ENCODE data around the gene RCOR2.

RCOR2 gene

GRCh38 chr11:63904743-63905142 is 12.2 kb downstream of the RCOR2 start:
- DNase-seq (ENCODE audit: low spot score) (no peak), ATAC-seq (ENCODE audit: low read depth) (no peak)
- H3K27me3 ChIP-seq (ENCODE audit: insufficient read depth, poor library complexity, severe bottlenecking), result no peaks in the 10 kb centered on the region
- H3K27ac ChIP-seq (ENCODE audit: poor library complexity, severe bottlenecking), result no peak overlapping the region
- TF ChIP-seq CTCF (IDR thresholded peaks at IDR 0.05; ENCODE audit: poor library complexity, severe bottlenecking), result no peak
- no peaks in the 10 kb centered on the region for H3K4me1 ChIP-seq (ENCODE audit: insufficient read depth, poor library complexity, severe bottlenecking)
- no peaks in the 10 kb centered on the region for H3K9me3 ChIP-seq (ENCODE audit: severe bottlenecking)
- H3K36me3 ChIP-seq (ENCODE audit: low read depth), result peaks cover 69% of the 10 kb centered on the region
- H3K4me3 ChIP-seq (ENCODE audit: severe bottlenecking), result no peak overlapping the region

DNA sequence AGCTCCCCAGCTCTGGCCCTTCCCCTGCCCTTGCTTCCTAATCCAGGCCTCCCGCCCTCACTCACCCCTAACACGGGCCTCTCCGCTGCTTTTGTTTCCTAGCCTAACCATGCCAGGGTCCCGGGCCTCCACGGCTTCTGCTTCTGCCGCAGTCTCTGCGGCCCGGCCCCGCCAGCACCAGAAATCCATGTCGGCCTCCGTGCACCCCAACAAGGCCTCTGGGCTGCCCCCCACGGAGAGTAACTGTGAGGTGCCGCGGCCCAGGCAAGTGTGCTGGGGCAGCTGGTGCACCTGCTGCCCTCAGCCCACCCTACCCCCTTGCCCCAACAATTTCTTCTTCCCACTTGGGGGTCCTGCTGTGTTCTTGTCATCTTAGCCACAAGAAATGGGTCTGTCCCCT is 13.1 kb downstream of the RCOR2 start:
- Histone ChIP-seq H3K27ac (ENCODE audit: poor library complexity, severe bottlenecking) (no peak overlapping the region), H3K27me3 (ENCODE audit: insufficient read depth, poor library complexity, severe bottlenecking) (no peaks in the 10 kb centered on the region), H3K36me3 (ENCODE audit: low read depth) (peaks cover 75% of the 10 kb centered on the region), H3K4me1 (ENCODE audit: insufficient read depth, poor library complexity, severe bottlenecking) (no peaks in the 10 kb centered on the region), H3K9me3 (ENCODE audit: severe bottlenecking) (no peaks in the 10 kb centered on the region), H3K4me3 (ENCODE audit: severe bottlenecking) (no peak overlapping the region)
- TF ChIP-seq CTCF (IDR thresholded peaks at IDR 0.05; ENCODE audit: poor library complexity, severe bottlenecking), result no peak
- no peak for DNase-seq (ENCODE audit: low spot score)
- ATAC-seq (ENCODE audit: low read depth), result no peak

- TF ChIP-seq CTCF (IDR thresholded peaks at IDR 0.05; ENCODE audit: poor library complexity, severe bottlenecking), result no peak
- H3K4me1 ChIP-seq (ENCODE audit: insufficient read depth, poor library complexity, severe bottlenecking), result no peaks in the 10 kb centered on the region
- no peaks in the 10 kb centered on the region for H3K27me3 ChIP-seq (ENCODE audit: insufficient read depth, poor library complexity, severe bottlenecking)
- peaks cover 85% of the 10 kb centered on the region for H3K36me3 ChIP-seq (ENCODE audit: low read depth)
- 0 out of 3 replicates have a peak, but pooled peaks have one; percentile 24 for ATAC-seq (ENCODE audit: low read depth)
- H3K4me3 ChIP-seq (ENCODE audit: severe bottlenecking), result no peak overlapping the region
- H3K9me3 ChIP-seq (ENCODE audit: severe bottlenecking), result no peaks in the 10 kb centered on the region
- no peak overlapping the region for H3K27ac ChIP-seq (ENCODE audit: poor library complexity, severe bottlenecking)
- no peak for DNase-seq (ENCODE audit: low spot score)
Observed at GRCh38 chr11:63901660-63902059, 15.3 kb downstream of the RCOR2 start.

- peaks cover 73% of the 10 kb centered on the region for H3K36me3 ChIP-seq (ENCODE audit: low read depth)
- DNase-seq (ENCODE audit: low spot score) (no peak), ATAC-seq (ENCODE audit: low read depth) (no peak)
- no peak overlapping the region for H3K4me3 ChIP-seq (ENCODE audit: severe bottlenecking)
- H3K4me1 ChIP-seq (ENCODE audit: insufficient read depth, poor library complexity, severe bottlenecking), result no peaks in the 10 kb centered on the region
- no peak overlapping the region for H3K27ac ChIP-seq (ENCODE audit: poor library complexity, severe bottlenecking)
- H3K27me3 ChIP-seq (ENCODE audit: insufficient read depth, poor library complexity, severe bottlenecking), result no peaks in the 10 kb centered on the region
- H3K9me3 ChIP-seq (ENCODE audit: severe bottlenecking), result no peaks in the 10 kb centered on the region
- TF ChIP-seq CTCF (IDR thresholded peaks at IDR 0.05; ENCODE audit: poor library complexity, severe bottlenecking), result no peak
Observed at GRCh38 chr11:63897459-63898146, 19.4 kb downstream of the RCOR2 start.

GRCh38 chr11:63896071-63896470 is 20.9 kb downstream of the RCOR2 start:
- no peak for TF ChIP-seq CTCF (IDR thresholded peaks at IDR 0.05; ENCODE audit: poor library complexity, severe bottlenecking)
- H3K4me3 ChIP-seq (ENCODE audit: severe bottlenecking), result no peak overlapping the region
- no peaks in the 10 kb centered on the region for H3K27me3 ChIP-seq (ENCODE audit: insufficient read depth, poor library complexity, severe bottlenecking)
- ATAC-seq (ENCODE audit: low read depth) (no peak), DNase-seq (ENCODE audit: low spot score) (no peak)
- peaks cover 72% of the 10 kb centered on the region for H3K36me3 ChIP-seq (ENCODE audit: low read depth)
- no peaks in the 10 kb centered on the region for H3K9me3 ChIP-seq (ENCODE audit: severe bottlenecking)
- H3K4me1 ChIP-seq (ENCODE audit: insufficient read depth, poor library complexity, severe bottlenecking), result no peaks in the 10 kb centered on the region
- no peak overlapping the region for H3K27ac ChIP-seq (ENCODE audit: poor library complexity, severe bottlenecking)
